ENCODE results near the gene TSPAN7.

DNA sequence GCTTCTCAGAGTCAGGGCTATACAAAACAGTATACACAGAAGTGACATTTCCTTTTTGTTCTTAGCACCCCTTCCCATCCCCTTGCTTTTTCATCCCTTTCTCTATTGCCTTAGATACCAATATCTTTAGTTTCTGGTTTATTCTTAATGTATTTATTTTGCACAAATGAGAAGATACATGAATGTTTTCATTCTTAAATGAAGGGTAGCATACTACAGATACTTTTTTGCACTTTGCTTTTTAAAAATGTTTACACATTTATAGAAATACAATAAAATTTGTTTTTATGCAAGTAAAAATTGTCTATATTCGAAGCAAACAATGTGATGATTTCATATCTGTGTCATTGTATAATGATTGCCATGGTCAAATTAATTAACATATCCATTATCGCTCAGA lies 33.1 kb downstream of the TSPAN7 start:
- no peak for TF ChIP-seq BHLHE40 (IDR thresholded peaks at IDR 0.05; ENCODE audit: low read length)
- TF ChIP-seq, protein P1, sequence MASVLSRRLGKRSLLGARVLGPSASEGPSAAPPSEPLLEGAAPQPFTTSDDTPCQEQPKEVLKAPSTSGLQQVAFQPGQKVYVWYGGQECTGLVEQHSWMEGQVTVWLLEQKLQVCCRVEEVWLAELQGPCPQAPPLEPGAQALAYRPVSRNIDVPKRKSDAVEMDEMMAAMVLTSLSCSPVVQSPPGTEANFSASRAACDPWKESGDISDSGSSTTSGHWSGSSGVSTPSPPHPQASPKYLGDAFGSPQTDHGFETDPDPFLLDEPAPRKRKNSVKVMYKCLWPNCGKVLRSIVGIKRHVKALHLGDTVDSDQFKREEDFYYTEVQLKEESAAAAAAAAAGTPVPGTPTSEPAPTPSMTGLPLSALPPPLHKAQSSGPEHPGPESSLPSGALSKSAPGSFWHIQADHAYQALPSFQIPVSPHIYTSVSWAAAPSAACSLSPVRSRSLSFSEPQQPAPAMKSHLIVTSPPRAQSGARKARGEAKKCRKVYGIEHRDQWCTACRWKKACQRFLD (CRISPR knock-in tag; IDR thresholded peaks at IDR 0.05) = no peak
- TF ChIP-seq ZFP36 (IDR thresholded peaks at IDR 0.05; ENCODE audit: low read depth, low read length, partially characterized antibody) = no peak
- TF ChIP-seq ARNT (IDR thresholded peaks at IDR 0.05) = no peak
- TF ChIP-seq, protein P2, sequence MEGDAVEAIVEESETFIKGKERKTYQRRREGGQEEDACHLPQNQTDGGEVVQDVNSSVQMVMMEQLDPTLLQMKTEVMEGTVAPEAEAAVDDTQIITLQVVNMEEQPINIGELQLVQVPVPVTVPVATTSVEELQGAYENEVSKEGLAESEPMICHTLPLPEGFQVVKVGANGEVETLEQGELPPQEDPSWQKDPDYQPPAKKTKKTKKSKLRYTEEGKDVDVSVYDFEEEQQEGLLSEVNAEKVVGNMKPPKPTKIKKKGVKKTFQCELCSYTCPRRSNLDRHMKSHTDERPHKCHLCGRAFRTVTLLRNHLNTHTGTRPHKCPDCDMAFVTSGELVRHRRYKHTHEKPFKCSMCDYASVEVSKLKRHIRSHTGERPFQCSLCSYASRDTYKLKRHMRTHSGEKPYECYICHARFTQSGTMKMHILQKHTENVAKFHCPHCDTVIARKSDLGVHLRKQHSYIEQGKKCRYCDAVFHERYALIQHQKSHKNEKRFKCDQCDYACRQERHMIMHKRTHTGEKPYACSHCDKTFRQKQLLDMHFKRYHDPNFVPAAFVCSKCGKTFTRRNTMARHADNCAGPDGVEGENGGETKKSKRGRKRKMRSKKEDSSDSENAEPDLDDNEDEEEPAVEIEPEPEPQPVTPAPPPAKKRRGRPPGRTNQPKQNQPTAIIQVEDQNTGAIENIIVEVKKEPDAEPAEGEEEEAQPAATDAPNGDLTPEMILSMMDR (IDR thresholded peaks at IDR 0.05 in 2 of 3, conservative IDR thresholded peaks at IDR 0.05 in 1 of 3; ENCODE audit: insufficient read depth in 2 of 3, low read depth in 1 of 3, low read length in 3 of 3) = no peak
- no peak for TF ChIP-seq U2AF1 (optimal IDR thresholded peaks at IDR 0.05; ENCODE audit: low read depth, low read length)
